Naive thymus-derived CD4-positive, alpha-beta T cell (primary cell): ENCODE results near the gene SGSH. TPM values are rescaled to one million over a fixed set of nuclear protein-coding genes. Genes with fewer than 3 reads are reported as not detected.

ENCODE experiments used
- ATAC-seq: fragments of 150-1000 bp; cut with Tn5 transposase; 2 replicates; pipeline ENCODE4 v1.10.0; 2021; ENCODE audit warnings: mild to moderate bottlenecking, moderate library complexity
- CTCF ChIA-PET: fragments of 350-600 bp; sonication (Branson Sonifier 250); formaldehyde crosslinking; loops from one replicate; lab custom pipeline; 2021; ENCODE audit warnings: antibody characterized with exemption; lab: Charles Lee
- POLR2A ChIA-PET: fragments of 350-600 bp; sonication (Branson Sonifier 250); formaldehyde crosslinking; loops from one replicate; lab custom pipeline; 2021; ENCODE audit warnings: antibody characterized with exemption, inconsistent platforms; lab: Charles Lee
- DNase-seq, 9 donors: peaks; one replicate each; pipeline versions ENCODE4 v3.0.0 to v3.0.0-alpha.2; 2020 to 2022; ENCODE audit warnings: mixed read lengths in 1 of 9
- H3K27ac ChIP-seq: one replicate; pipeline ENCODE4 v1.7.0; 2013; ENCODE audit warnings: mild to moderate bottlenecking, low read depth, low read length, moderate library complexity
- H3K27me3 ChIP-seq, 2 donors: one replicate each; pipeline ENCODE4 v1.7.0; 2013; ENCODE audit warnings: low read length in 2 of 2, mild to moderate bottlenecking in 2 of 2, moderate library complexity in 2 of 2; ENCODE audit not compliant: control insufficient read depth in 2 of 2, insufficient read depth in 2 of 2
- H3K36me3 ChIP-seq, 3 experiments: 1 replicate in 2 of 3; 2 replicates in 1 of 3; pipeline ENCODE4 v1.7.0; 2013; ENCODE audit warnings: low read length in 3 of 3, mild to moderate bottlenecking in 3 of 3, moderate library complexity in 1 of 3; ENCODE audit not compliant: insufficient read depth in 3 of 3, control insufficient read depth in 2 of 3
- H3K4me1 ChIP-seq, 2 donors: one replicate each; pipeline ENCODE4 v1.7.0; 2013; ENCODE audit warnings: low read length in 2 of 2, mild to moderate bottlenecking in 2 of 2, moderate library complexity in 1 of 2; ENCODE audit not compliant: control insufficient read depth in 2 of 2, insufficient read depth in 2 of 2
- H3K4me3 ChIP-seq: 2 replicates; pipeline ENCODE4 v1.7.0; 2013; ENCODE audit warnings: mild to moderate bottlenecking, low read length
- H3K9me3 ChIP-seq, 3 experiments: 1 replicate in 2 of 3; 2 replicates in 1 of 3; pipeline ENCODE4 v1.7.0; 2013; ENCODE audit warnings: low read length in 3 of 3; ENCODE audit not compliant: control insufficient read depth in 2 of 3
- H3K27ac Mint-ChIP-seq, 9 donors: one replicate each; pipeline ENCODE4 v1.8.0; 2020 to 2022; ENCODE audit warnings: mixed read lengths in 9 of 9, mild to moderate bottlenecking in 8 of 9, moderate library complexity in 5 of 9, inconsistent platforms in 2 of 9
- H3K27me3 Mint-ChIP-seq, 5 donors: one replicate each; pipeline ENCODE4 v1.8.0; 2021 to 2022; ENCODE audit warnings: mixed read lengths in 5 of 5, mild to moderate bottlenecking in 1 of 5
- H3K36me3 Mint-ChIP-seq, 5 donors: one replicate each; pipeline ENCODE4 v1.8.0; 2020 to 2022; ENCODE audit warnings: mixed read lengths in 5 of 5, mild to moderate bottlenecking in 3 of 5, inconsistent platforms in 1 of 5
- H3K4me1 Mint-ChIP-seq, 7 donors: one replicate each; pipeline ENCODE4 v1.8.0; 2020 to 2022; ENCODE audit warnings: mixed read lengths in 7 of 7, mild to moderate bottlenecking in 3 of 7, inconsistent platforms in 1 of 7
- H3K4me3 Mint-ChIP-seq, 10 donors: one replicate each; pipeline ENCODE4 v1.8.0; 2020 to 2022; ENCODE audit warnings: mild to moderate bottlenecking in 10 of 10, mixed read lengths in 10 of 10, moderate library complexity in 6 of 10, inconsistent platforms in 2 of 10
- H3K9me3 Mint-ChIP-seq, 11 donors: one replicate each; pipeline ENCODE4 v1.8.0; 2020 to 2022; ENCODE audit warnings: mixed read lengths in 11 of 11, mild to moderate bottlenecking in 4 of 11, inconsistent platforms in 1 of 11, moderate library complexity in 1 of 11
- intact Hi-C, 2 donors: fragments of 100-400 bp; cut with micrococcal nuclease; formaldehyde crosslinking; loops; one replicate each; pipeline ENCODE4 v1.15.1; 2023
- polyA plus RNA-seq, 2 donors: library from polyadenylated mRNA; unstranded; fragments of 300-500 nt; fragmentation: Illumina TruSeq; gene quantifications; one replicate each; pipeline ENCODE4 v1.2.3, GENCODE V29; 2021
- total RNA-seq, 6 experiments: library from RNA in 5 of 6; stranded (reverse) in 5 of 6; gene quantifications; 1 replicate in 5 of 6; 2 replicates in 1 of 6; pipeline ENCODE4 v1.2.3 and lab custom pipeline; 2021 to 2026

Gene SGSH
- total and polyA plus RNA-seq, 7 experiments from 2014 or later: 31.1 to 181 (median 116) TPM

DNA sequence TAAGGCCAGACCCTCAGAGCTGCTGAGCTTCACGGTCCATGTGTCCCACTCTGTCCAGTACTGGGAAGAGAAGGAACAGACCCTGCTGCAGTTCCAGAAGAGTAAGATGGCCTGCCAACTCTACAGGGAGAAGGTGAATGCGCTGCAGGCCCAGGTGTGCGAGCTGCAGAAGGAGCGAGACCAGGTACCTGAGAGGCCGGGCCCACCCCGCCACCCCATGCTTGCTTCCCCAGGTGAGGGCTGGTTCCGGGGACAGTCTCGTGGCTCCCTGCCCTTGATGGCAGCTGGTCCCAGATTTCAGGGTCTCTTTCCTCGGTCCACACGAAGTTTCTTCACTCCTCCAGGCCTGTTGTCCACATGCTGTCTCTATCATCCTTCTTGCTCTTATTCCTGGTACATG is 29.4 kb downstream of the SGSH start:
- peaks cover 0 to 12% (median 7%) of the 10 kb centered on the region in 5 donors for H3K27me3 Mint-ChIP-seq
- peak overlapping the region in 1 of 9 donors; percentile 31 for H3K27ac Mint-ChIP-seq
- Histone ChIP-seq H3K27ac (no peak overlapping the region), H3K27me3 (no peaks in the 10 kb centered on the region), H3K9me3 (no peaks in the 10 kb centered on the region), H3K4me3 (no peak overlapping the region), H3K36me3 (no peaks in the 10 kb centered on the region), H3K4me1 (no peaks in the 10 kb centered on the region)
- H3K36me3 Mint-ChIP-seq: no peaks in the 10 kb centered on the region
- ChIA-PET POLR2A (no interaction called here), CTCF (no interaction called here)
- DNase-seq (no peak), ATAC-seq (no peak)
- H3K4me3 Mint-ChIP-seq: no peak overlapping the region
- peaks cover 0 to 1% (median 0%) of the 10 kb centered on the region in 7 donors for H3K4me1 Mint-ChIP-seq
- intact Hi-C loops: no loop called here
- no peaks in the 10 kb centered on the region for H3K9me3 Mint-ChIP-seq

DNA sequence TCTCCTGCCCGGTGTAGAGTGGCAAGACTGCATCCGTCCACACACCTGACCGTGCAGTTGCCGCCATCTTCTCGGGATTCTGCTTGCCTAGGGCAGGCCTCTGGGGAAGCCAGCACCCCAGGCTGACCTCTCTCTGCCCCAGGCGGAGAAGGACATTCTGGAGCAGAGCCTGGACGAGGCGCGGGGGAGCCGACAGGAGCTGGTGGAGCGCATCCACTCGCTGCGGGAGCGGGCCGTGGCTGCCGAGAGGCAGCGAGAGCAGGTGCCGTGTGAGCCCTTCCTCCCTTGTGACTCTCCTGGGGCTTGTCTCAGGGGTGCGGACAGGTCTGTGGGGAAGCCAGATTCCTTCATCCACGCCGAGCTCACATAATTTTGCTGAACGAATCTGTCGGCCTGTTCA is 30.5 kb downstream of the SGSH start:
- H3K9me3 Mint-ChIP-seq: no peaks in the 10 kb centered on the region
- DNase-seq (no peak), ATAC-seq (no peak)
- H3K4me3 Mint-ChIP-seq: no peak overlapping the region
- Histone ChIP-seq H3K9me3 (no peaks in the 10 kb centered on the region), H3K4me1 (no peaks in the 10 kb centered on the region), H3K4me3 (no peak overlapping the region), H3K27me3 (no peaks in the 10 kb centered on the region), H3K27ac (no peak overlapping the region), H3K36me3 (no peaks in the 10 kb centered on the region)
- peaks cover 0 to 12% (median 7%) of the 10 kb centered on the region in 5 donors for H3K27me3 Mint-ChIP-seq
- peaks cover 0 to 4% (median 0%) of the 10 kb centered on the region in 7 donors for H3K4me1 Mint-ChIP-seq
- intact Hi-C loops: no loop called here
- CTCF ChIA-PET: no interaction called here
- H3K27ac Mint-ChIP-seq: no peak overlapping the region
- no peaks in the 10 kb centered on the region for H3K36me3 Mint-ChIP-seq
- POLR2A ChIA-PET: no interaction called here

DNA sequence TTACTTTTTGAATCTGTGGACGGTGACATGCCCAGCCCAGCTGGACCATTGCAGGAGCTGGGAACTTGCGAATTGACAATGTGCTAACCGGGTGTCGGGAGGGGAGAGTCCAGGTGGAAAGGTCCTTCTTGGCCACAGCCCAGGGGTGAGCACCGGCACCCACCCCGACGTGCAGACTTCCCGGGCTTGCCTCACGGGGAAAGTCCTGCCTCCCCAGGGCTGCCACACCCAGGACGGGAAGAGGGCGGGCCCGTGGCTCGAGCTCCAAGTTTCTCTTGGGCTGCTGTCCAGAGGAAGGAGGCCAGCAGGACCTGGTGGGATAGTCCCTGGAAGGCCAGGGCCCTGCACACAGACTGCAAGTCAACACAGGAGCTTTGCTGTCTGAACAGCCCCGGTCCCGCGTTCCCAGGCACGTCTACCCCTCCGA is 32.6 kb downstream of the SGSH start:
- no peak overlapping the region for H3K27ac Mint-ChIP-seq
- CTCF ChIA-PET: interaction anchor here (1.4 kb wide), 1 partner anchor 10 kb away, joined by 3 read pairs; no protein-coding TSS in a partner anchor

DNA sequence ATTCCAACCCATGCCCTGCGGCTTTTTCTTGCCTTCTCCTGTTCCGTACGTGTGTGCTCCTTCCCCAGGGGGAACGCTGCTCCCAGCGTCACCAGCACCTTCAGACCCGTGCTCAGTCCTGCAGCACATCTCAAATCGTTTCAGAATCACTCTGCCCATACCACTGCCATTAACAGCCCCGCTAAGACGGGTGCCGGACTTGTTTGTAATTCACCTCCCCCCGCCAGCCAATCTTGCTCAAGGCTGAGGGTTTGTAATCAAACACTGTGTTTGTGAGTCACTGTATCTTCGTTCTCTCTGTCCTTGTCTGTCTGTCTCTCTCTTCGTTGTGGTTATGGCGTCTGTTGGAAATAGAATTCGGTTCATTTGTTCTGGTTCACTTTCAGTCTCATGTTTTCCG is 33.0 kb downstream of the SGSH start:
- intact Hi-C loops: no loop called here
- H3K27me3 ChIP-seq: no peaks in the 10 kb centered on the region

More for the DNA sequence above, 32.6 kb downstream of the SGSH start:
- Mint-ChIP-seq H3K4me1 (peaks cover 0 to 4% (median 0%) of the 10 kb centered on the region in 7 donors), H3K9me3 (no peaks in the 10 kb centered on the region), H3K4me3 (no peak overlapping the region), H3K36me3 (no peaks in the 10 kb centered on the region), H3K27me3 (peaks cover 0 to 8% (median 7%) of the 10 kb centered on the region in 5 donors)
- intact Hi-C loops: no loop called here
- H3K4me1 ChIP-seq: no peaks in the 10 kb centered on the region
- POLR2A ChIA-PET: no interaction called here
- no peak overlapping the region for H3K4me3 ChIP-seq
- DNase-seq (no peak), ATAC-seq (no peak)
- no peak overlapping the region for H3K27ac ChIP-seq
- H3K36me3 ChIP-seq: no peaks in the 10 kb centered on the region
- no peaks in the 10 kb centered on the region for H3K27me3 ChIP-seq
- H3K9me3 ChIP-seq: no peaks in the 10 kb centered on the region

DNA sequence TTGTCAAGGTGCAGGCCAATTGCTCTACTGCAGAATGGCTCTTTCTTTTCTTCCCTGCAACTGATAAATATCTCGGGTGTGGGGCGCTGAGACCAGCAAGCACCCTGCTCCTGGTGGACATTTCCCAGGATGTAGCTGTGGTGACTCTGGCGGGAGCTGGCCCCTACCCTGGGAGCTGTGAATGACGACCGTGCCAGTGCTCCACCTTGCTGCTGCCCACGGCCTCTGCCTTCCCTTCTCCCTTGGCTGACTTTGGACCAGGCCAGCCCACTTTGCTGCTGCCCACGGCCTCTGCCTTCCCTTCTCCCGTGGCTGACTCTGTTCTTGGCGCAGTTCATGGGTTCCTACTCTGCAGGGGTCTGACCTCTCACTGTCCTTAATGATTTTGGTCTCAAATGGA is 34.2 kb downstream of the SGSH start:
- Histone ChIP-seq H3K36me3 (no peaks in the 10 kb centered on the region), H3K4me1 (no peaks in the 10 kb centered on the region), H3K4me3 (no peak overlapping the region), H3K27ac (no peak overlapping the region), H3K9me3 (no peaks in the 10 kb centered on the region), H3K27me3 (no peaks in the 10 kb centered on the region)
- no peaks in the 10 kb centered on the region for H3K9me3 Mint-ChIP-seq
- no peak overlapping the region for H3K4me3 Mint-ChIP-seq
- no peak overlapping the region for H3K27ac Mint-ChIP-seq
- DNase-seq (no peak), ATAC-seq (no peak)
- POLR2A ChIA-PET: no interaction called here
- peaks cover 0 to 2% (median 0%) of the 10 kb centered on the region in 5 donors for H3K27me3 Mint-ChIP-seq
- H3K4me1 Mint-ChIP-seq: peaks cover 0 to 4% (median 0%) of the 10 kb centered on the region in 7 donors
- intact Hi-C loops: no loop called here
- H3K36me3 Mint-ChIP-seq: no peaks in the 10 kb centered on the region
- CTCF ChIA-PET: no interaction called here

More for the DNA sequence above, 33.0 kb downstream of the SGSH start:
- Histone ChIP-seq H3K9me3 (no peaks in the 10 kb centered on the region), H3K36me3 (no peaks in the 10 kb centered on the region), H3K4me1 (no peaks in the 10 kb centered on the region), H3K4me3 (no peak overlapping the region), H3K27ac (no peak overlapping the region)
- no peak for DNase-seq
- H3K4me3 Mint-ChIP-seq: no peak overlapping the region
- H3K27me3 Mint-ChIP-seq: peaks cover 0 to 7% (median 6%) of the 10 kb centered on the region in 5 donors
- peaks cover 0 to 4% (median 0%) of the 10 kb centered on the region in 7 donors for H3K4me1 Mint-ChIP-seq
- no peaks in the 10 kb centered on the region for H3K9me3 Mint-ChIP-seq
- ChIA-PET CTCF (interaction anchor here (1.4 kb wide), 1 partner anchor 10 kb away, joined by 3 read pairs; no protein-coding TSS in a partner anchor), POLR2A (no interaction called here)
- no peaks in the 10 kb centered on the region for H3K36me3 Mint-ChIP-seq
- ATAC-seq: no peak
- H3K27ac Mint-ChIP-seq: no peak overlapping the region

DNA sequence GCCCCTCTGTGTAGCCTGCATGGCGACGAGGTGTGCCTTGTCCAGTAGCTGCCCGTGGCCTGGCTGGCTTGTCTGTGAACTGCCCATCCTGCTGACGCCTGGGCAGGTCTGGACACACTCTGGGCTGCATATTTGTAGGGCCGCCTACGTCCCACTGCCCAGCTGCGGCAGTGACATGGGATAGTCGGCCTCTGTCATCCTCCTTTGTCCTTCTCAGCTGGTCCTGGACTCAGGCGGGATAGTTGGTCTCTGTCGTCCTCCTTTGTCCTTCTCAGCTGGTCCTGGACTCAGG is 35.8 kb downstream of the SGSH start:
- no peaks in the 10 kb centered on the region for H3K27me3 Mint-ChIP-seq
- intact Hi-C loops: no loop called here
- POLR2A ChIA-PET: no interaction called here

More for the DNA sequence above, 35.8 kb downstream of the SGSH start:
- Mint-ChIP-seq H3K9me3 (no peaks in the 10 kb centered on the region), H3K4me3 (no peak overlapping the region), H3K27ac (peak overlapping the region in 1 of 9 donors; percentile 67), H3K4me1 (peaks cover 0 to 4% (median 0%) of the 10 kb centered on the region in 7 donors), H3K36me3 (no peaks in the 10 kb centered on the region)
- no peak for DNase-seq
- Histone ChIP-seq H3K4me1 (no peaks in the 10 kb centered on the region), H3K4me3 (no peak overlapping the region), H3K27ac (no peak overlapping the region), H3K9me3 (no peaks in the 10 kb centered on the region), H3K36me3 (no peaks in the 10 kb centered on the region), H3K27me3 (no peaks in the 10 kb centered on the region)
- no peak for ATAC-seq
- CTCF ChIA-PET: interaction anchor here (0.6 kb wide), 1 partner anchor 1951 kb away, joined by 3 read pairs; no protein-coding TSS in a partner anchor
